ENCODE measurements around the gene MRPL57.
"Not testable (repeated sequence)": the region's sequence is repeated elsewhere in the genome, so short reads cannot be mapped to it uniquely, and the experiment has no call there.

- not testable (repeated sequence) for TF ChIP-seq CTCF, POLR2A, POLR2AphosphoS5 (IDR thresholded peaks at IDR 0.05)
Measured at GRCh38 chr13:21215419-21215818, 39.0 kb downstream of the MRPL57 start.

All from prostate gland (tissue), 2 donors.